Dermis microvascular lymphatic vessel endothelial cell (primary cell): ENCODE data around the gene DLGAP1. TPM values are rescaled to one million over a fixed set of nuclear protein-coding genes. Genes with fewer than 3 reads are reported as not detected.
A peak's percentile ranks its signal among the peaks of the same experiment; 100 is the strongest.

ENCODE experiments used
- DNase-seq, 2 donors: peaks; one replicate each; pipeline versions ENCODE4 v3.0.0 to v3.0.0-alpha.2; 2010; ENCODE audit warnings: low read depth in 2 of 2
- total RNA-seq: library from RNA; depleted of rRNA; stranded (reverse); fragments of >200 nt; gene quantifications from 2 replicates; pipeline ENCODE4 v1.2.1, GENCODE V29; 2014

Gene DLGAP1
- total RNA-seq, 1 donor from 2014 or later: 0.13 TPM

GRCh38 chr18:3789525-3789924 is 665.6 kb downstream of the DLGAP1 start:
- no peak for DNase-seq

- no peak for DNase-seq
These were observed 670.2 kb downstream of the DLGAP1 start for GRCh38 chr18:3784949-3785348.

- DNase-seq: no peak
These were observed 672.2 kb downstream of the DLGAP1 start for GRCh38 chr18:3782901-3783300.

- no peak for DNase-seq
These were observed 677.4 kb downstream of the DLGAP1 start for GRCh38 chr18:3777719-3778118.

- no peak for DNase-seq
These were observed 678.0 kb downstream of the DLGAP1 start for GRCh38 chr18:3777122-3777521.

GRCh38 chr18:3775996-3776395 is 679.1 kb downstream of the DLGAP1 start:
- DNase-seq: no peak

- peak in 1 of 2 donors; percentile 57 for DNase-seq
These were observed 681.8 kb downstream of the DLGAP1 start for GRCh38 chr18:3773303-3773702.

GRCh38 chr18:3771121-3771971 is 683.8 kb downstream of the DLGAP1 start:
- DNase-seq: peak; percentile 52 to 89

- no peak for DNase-seq
These were observed 693.8 kb downstream of the DLGAP1 start for GRCh38 chr18:3761266-3761665.

- no peak for DNase-seq
These were observed 694.4 kb downstream of the DLGAP1 start for GRCh38 chr18:3760741-3761140.

- DNase-seq: no peak
These were observed 696.0 kb downstream of the DLGAP1 start for GRCh38 chr18:3759099-3759498.

- peak in 1 of 2 donors; percentile 38 for DNase-seq
These were observed 696.6 kb downstream of the DLGAP1 start for GRCh38 chr18:3758531-3758930.

- DNase-seq: no peak
These were observed 697.7 kb downstream of the DLGAP1 start for GRCh38 chr18:3757361-3757760.

- no peak for DNase-seq
These were observed 702.0 kb downstream of the DLGAP1 start for GRCh38 chr18:3753106-3753505.

- DNase-seq: no peak
These were observed 707.0 kb downstream of the DLGAP1 start for GRCh38 chr18:3748086-3748485.

- DNase-seq: peak; percentile 63 to 69
These were observed 707.7 kb downstream of the DLGAP1 start for GRCh38 chr18:3747176-3747973.

GRCh38 chr18:3742541-3742940 is 712.6 kb downstream of the DLGAP1 start:
- no peak for DNase-seq

- DNase-seq: no peak
These were observed 713.8 kb downstream of the DLGAP1 start for GRCh38 chr18:3741333-3741732.

GRCh38 chr18:3728704-3729437 is 726.2 kb downstream of the DLGAP1 start:
- no peak for DNase-seq

GRCh38 chr18:3727274-3727673 is 727.8 kb downstream of the DLGAP1 start:
- DNase-seq: peak in 1 of 2 donors; percentile 30

GRCh38 chr18:3726238-3726951 is 728.7 kb downstream of the DLGAP1 start:
- DNase-seq: no peak
